OCI-LY3 (cell line): ENCODE measurements around the gene TXN2.

ENCODE experiments used
- EZH2phosphoT487 ChIP-seq: fragments of 200-600 bp; shearing (Covaris generic); IDR thresholded peaks from 2 replicates; pipeline ENCODE4 v1.6.1; 2018; ENCODE audit warnings: antibody characterized with exemption, mixed run types, low read depth
- TF ChIP-seq, protein P1 (sequence below): fragments of 200-600, 300-600 bp; sonication (generic); IDR thresholded peaks from 2 replicates; pipeline ENCODE4 v1.5.1; 2014; ENCODE audit warnings: antibody characterized with exemption, low read length, low read depth

DNA sequence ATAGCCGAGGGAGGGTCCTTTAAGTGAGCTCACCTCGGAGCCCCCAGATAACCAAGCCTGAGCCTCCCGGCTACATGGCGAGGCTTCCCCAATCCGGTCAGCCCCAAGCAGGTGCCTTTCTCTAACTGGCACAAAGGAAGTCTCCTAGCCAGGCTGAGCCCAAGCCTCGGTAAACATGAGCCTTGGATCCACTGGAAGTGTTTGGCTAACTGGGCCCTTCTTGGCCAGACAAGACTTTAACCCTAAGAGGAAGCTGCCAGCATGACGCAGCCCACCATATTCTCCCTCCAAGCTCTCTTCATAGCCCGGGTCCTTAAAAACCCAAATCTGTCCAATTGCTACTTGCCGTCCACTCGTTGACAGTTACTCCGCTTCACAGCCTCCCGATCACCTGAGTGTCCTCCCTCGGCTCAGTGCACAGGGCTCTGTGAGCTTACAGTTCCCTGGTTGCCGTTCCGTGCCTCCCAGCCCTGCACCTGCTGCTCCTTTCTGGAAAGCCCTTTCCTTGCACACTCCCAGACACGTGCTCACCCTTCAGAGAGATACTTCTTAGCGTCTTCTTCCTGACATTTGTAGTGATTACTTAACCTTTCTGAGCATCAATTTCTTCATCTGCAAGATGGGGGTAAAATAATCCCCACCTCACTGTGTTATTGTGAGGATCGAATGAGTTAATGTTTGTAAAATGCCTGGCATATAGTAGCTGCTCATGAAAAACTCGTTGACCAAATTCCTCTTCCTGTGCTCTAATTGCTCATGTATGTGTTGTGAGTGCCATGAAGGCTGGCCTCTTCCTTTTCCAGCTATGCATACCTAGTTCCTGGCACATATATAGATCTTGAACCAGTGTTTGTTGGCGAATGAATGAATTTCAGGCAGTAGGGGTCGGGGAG, 25.6 kb downstream of the TXN2 start:
- TF ChIP-seq EZH2phosphoT487, result no peak
- TF ChIP-seq, protein P1, sequence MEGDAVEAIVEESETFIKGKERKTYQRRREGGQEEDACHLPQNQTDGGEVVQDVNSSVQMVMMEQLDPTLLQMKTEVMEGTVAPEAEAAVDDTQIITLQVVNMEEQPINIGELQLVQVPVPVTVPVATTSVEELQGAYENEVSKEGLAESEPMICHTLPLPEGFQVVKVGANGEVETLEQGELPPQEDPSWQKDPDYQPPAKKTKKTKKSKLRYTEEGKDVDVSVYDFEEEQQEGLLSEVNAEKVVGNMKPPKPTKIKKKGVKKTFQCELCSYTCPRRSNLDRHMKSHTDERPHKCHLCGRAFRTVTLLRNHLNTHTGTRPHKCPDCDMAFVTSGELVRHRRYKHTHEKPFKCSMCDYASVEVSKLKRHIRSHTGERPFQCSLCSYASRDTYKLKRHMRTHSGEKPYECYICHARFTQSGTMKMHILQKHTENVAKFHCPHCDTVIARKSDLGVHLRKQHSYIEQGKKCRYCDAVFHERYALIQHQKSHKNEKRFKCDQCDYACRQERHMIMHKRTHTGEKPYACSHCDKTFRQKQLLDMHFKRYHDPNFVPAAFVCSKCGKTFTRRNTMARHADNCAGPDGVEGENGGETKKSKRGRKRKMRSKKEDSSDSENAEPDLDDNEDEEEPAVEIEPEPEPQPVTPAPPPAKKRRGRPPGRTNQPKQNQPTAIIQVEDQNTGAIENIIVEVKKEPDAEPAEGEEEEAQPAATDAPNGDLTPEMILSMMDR, result no peak
